LNCaP clone FGC (cell line): ENCODE results near the gene PNPLA1.

Experiments used
- DNase-seq: peaks from one replicate; pipeline ENCODE4 v3.0.0-alpha.2; 2011; ENCODE audit warnings: low read depth
- H3K4me3 ChIP-seq: 2 replicates; pipeline ENCODE4 v1.5.1; 2011; ENCODE audit warnings: mild to moderate bottlenecking, low read depth, low read length, control low read depth
- CTCF ChIP-seq: IDR thresholded peaks from 2 replicates; pipeline ENCODE4 v1.5.1; 2012; ENCODE audit warnings: mild to moderate bottlenecking; ENCODE audit not compliant: control insufficient read depth, insufficient read depth; ENCODE audit errors: extremely low read depth

The PNPLA1 gene

DNA sequence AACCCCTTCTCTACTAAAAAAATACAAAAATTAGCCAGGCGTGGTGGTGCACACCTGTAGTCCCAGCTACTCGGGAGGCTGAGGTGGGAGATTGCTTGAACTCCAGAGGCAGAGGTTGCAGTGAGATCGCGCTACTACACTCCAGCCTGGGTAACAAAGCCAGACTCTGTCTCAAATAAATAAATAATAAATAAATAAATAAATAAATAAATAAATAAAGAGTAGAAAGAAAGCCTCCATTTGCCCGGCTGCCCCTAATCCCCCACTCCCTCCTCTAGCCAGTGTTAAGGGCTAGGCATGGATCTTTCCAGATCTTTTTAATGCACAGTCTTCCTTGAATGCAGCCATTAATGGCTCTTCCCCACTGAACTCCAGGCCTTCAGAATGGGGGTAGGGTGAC, 3.2 kb downstream of the PNPLA1 start:
- no peak for TF ChIP-seq CTCF
- no peak overlapping the region for H3K4me3 ChIP-seq
- DNase-seq = no peak

- no peak for DNase-seq
- TF ChIP-seq CTCF = no peak
- no peak overlapping the region for H3K4me3 ChIP-seq
Observed at GRCh38 chr6:36273802-36274514, 4.1 kb downstream of the PNPLA1 start.

GRCh38 chr6:36276581-36277536, 7.0 kb downstream of the PNPLA1 start:
- no peak for DNase-seq
- no peak overlapping the region for H3K4me3 ChIP-seq
- no peak for TF ChIP-seq CTCF

DNA sequence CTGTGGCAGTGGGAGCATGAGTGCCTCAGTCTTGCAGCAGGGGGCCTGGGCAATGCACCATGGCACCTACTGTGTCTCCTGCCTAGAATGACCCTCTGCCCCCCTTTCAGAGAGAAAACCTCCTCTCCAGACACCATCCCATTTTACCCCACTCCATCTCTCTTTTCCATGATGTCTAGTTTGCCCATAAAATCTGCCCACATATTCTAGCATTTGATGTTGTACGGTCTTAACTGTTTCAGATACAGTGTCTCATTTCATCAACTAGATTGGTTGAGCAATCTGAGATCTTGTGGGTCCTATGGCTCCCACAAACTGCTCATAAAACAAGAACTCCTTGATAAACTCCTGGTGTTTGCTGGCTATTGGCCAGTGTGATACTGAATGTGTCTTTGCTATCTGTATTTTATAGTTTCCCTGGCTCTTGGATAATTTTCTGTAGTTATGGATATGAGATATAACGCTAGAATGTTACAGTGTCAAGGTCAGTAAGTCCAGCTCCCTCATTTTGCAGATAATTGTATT, 8.1 kb downstream of the PNPLA1 start:
- no peak for DNase-seq
- no peak for TF ChIP-seq CTCF
- H3K4me3 ChIP-seq = no peak overlapping the region

DNA sequence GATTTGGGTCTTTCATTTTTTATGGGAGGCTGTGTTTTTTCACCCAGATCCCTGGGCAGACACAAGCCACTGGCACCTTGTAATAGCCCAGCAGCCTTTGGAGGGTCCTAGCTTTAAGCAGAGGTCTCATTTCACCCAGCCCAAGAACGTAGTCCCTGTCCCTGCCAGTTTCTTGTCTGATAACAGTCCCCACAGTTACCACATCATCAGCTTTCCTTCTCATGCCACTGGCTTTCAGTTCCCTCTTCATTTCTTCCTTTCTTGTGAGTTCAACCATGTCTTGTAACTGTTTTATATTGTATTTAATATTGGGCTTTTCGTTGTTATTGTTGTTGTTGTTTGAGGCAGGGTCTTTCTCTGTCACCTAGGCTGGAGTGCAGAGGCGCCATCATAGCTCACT, 10.6 kb downstream of the PNPLA1 start:
- no peak for DNase-seq
- TF ChIP-seq CTCF = no peak
- no peak overlapping the region for H3K4me3 ChIP-seq

DNA sequence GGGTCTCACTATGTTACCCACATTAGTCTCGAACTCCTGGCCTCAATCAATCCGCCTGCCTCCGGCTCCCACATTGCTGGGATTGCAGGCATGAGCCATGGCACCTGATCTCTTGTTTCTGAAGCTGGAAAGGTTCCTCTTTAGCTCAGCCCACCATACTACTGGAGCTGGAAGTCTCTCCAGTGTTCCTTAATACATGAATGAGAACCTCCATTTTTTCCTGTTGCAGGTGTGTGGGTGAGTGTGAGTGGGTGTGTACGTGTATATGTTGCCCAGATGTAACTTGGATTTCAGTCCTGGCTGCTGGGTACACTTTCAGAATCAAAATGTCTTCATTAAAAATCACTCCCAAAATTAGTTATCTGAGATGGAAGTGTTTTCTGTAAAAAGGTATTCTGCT, 11.1 kb downstream of the PNPLA1 start:
- no peak for TF ChIP-seq CTCF
- DNase-seq = no peak
- H3K4me3 ChIP-seq = no peak overlapping the region
